GM13977 (cell line): ENCODE results near the gene KCNJ8.

ENCODE experiments used
- DNase-seq: peaks from one replicate; pipeline ENCODE4 v3.0.0; 2012; ENCODE audit warnings: low spot score
- in situ Hi-C: fragments of 300-500 bp; cut with MboI; formaldehyde crosslinking; loops from one replicate; pipeline ENCODE4 v1.12.0; 2022; ENCODE audit warnings: low sequenced_read_pairs, low pct_unique_long_range_greater_than_20kb, mixed read lengths, inconsistent platforms; ENCODE audit not compliant: unreplicated experiment
- TF ChIP-seq, protein P1 (sequence below): IDR thresholded peaks from 2 replicates; pipeline ENCODE4 v1.5.1; 2012; ENCODE audit warnings: mild to moderate bottlenecking, control low read depth; ENCODE audit not compliant: insufficient read depth; ENCODE audit errors: extremely low read depth, missing control alignments

Gene KCNJ8

DNA sequence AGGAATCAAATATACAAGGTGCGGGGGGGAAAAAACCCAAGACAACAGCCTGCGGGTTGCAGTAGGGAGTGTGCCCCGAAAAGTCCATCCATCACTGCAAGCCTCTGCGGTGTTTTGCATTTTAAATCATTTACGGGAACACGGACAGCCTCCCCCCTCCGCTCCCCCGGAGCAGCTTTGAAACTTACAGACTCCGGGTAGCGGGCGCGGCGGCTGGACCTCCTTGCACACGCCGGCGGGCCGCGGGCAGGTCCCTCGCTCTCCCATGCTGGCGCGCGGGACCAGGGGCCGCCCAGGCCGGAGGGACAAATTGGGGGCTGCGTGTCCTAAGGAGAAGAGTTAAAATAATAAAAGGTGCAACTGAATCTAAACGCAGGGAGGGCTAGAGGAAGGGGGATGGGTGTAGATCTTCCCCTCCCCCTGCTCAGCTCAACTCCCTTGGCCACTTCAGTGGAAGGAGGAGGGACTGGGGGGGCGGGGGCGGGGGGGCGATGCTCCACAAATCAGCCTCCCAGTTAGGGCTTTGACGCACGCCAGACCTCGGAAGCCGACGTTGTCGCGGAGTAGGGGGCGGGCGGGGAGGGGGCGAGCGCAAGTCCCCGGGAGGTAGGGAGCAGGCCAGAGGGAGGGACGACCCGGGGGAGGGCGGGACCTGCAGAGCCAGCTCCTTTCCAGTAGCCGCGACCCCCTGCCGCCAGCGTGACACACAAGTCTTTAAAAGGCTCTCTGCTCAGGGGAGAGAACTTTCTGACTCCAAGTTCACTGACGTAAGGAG is at the start of gene KCNJ8:
KCNJ8 (minus strand) TSS at position 349 of the 775 bp plus-strand sequence. CDS start 1,090 bp downstream, outside the sequence.
- in situ Hi-C loops: no loop called here
- DNase-seq: no peak
- TF ChIP-seq, protein P1, sequence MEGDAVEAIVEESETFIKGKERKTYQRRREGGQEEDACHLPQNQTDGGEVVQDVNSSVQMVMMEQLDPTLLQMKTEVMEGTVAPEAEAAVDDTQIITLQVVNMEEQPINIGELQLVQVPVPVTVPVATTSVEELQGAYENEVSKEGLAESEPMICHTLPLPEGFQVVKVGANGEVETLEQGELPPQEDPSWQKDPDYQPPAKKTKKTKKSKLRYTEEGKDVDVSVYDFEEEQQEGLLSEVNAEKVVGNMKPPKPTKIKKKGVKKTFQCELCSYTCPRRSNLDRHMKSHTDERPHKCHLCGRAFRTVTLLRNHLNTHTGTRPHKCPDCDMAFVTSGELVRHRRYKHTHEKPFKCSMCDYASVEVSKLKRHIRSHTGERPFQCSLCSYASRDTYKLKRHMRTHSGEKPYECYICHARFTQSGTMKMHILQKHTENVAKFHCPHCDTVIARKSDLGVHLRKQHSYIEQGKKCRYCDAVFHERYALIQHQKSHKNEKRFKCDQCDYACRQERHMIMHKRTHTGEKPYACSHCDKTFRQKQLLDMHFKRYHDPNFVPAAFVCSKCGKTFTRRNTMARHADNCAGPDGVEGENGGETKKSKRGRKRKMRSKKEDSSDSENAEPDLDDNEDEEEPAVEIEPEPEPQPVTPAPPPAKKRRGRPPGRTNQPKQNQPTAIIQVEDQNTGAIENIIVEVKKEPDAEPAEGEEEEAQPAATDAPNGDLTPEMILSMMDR: no peak

DNA sequence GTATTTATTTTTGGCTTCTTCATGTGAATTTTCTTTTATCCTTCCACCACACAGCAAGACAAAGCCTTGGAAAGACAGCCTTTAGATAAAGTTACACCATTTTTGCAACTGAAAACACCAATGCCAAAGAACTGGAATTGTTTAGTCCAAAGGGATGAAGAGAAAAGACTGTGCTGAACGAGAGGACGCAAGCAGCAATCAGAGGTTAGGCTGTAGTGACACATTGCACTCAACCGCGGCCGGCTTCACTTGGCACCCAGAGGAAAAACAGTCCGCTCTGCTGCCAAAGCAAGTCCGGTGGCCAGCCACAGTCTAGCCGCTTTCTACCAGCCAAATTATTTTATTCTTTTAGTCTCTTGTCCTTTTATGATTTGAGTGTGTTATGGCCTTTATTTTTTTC is 49.1 kb upstream of the KCNJ8 start:
- TF ChIP-seq, protein P1: no peak
- no peak for DNase-seq
- in situ Hi-C loops: no loop called here

DNA sequence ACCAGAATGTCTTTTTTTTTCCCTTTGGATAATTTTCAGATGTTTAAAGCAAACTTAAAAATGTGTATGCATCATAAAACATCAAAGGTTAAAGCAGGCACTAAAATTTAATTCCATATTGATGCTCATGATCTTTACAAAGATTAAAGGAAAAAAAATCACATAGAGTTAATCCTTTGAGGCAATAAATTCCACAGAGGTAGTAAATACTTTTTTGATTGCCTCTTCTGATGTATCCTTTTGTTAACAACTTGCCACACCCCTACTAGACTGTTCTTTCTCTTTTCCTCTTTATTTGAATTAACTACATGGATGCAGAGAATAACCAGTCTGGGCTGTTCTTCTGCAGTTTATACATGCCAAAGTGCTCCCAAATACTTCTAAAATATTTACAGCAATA is 45.2 kb upstream of the KCNJ8 start:
- TF ChIP-seq, protein P1: no peak
- in situ Hi-C loops: no loop called here
- no peak for DNase-seq

DNA sequence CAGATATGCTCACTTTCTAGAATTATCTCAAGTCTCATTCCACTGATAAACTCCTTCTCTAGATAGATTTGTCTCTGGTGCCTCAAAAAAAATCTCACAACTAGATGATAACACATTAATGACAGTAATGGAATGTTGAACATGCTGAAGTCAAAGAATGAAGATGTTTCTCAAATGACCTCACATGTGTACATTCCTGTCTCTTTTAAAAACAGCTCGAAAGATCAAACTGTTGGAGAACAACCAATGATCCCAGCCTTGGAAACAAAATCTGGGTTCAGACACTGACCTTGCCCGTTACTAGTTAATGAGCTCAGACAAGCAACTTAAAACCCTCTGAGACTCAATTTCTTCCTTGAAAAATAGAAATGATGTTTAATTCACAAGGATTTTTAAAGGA is 44.7 kb upstream of the KCNJ8 start:
- in situ Hi-C loops: no loop called here
- TF ChIP-seq, protein P1: no peak
- DNase-seq: no peak

DNA sequence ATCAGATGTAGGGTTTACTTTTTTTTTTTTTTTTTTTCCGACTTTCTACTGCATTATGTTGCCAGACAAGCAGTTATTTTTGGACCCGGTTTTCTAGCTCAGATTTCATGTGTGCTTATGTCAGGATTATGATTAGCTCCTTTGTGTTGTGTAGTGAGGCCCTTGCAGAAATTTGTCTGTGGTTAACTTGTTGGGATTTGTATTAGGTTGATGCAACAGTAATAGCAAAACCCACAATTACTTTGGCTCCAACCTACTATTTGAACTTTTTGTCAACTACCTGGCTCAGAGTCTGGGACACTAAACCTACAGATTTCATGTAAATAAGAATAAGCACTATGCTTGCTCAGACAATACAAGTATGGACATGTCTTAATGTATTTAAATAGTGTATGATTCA is 44.1 kb upstream of the KCNJ8 start:
- TF ChIP-seq, protein P1: no peak
- in situ Hi-C loops: no loop called here
- no peak for DNase-seq

DNA sequence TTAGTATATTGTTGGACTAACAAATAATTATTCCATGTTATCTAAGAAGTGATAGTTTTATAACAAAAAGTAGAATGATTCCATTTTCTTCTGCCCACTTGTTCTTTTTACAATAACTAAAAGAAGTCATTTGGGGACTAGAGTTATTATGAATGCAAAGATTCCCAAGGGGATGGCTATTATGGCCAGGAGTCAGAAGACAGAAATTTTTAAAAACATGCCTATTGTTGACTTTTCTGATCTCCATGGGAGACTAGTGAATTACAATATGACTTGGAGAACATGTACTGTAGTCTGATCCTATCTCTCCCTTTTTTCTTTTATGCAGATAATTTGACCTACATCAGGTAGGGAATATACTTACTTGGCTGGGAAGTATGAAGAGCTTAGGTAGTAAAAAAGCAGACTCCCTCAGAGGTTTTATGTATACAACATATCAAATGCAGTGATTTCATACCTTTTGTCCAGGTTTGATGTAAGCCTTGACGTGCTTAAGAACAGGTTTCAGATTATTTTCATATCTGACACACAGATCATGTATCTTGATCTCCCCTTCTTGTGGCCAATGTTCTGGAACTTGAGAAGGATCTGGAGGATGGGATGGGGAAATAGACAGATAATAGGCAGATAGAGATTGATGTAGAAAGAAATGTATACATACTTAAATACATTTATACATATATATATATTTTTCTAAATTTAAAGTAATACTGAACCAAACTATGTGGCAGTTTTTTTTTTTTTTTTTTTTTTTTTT is 41.0 kb upstream of the KCNJ8 start:
- no peak for DNase-seq
- TF ChIP-seq, protein P1: no peak
- in situ Hi-C loops: no loop called here
